WTC11 (cell line): Measurements from ENCODE around the gene ANKRD24. TPM values are rescaled to one million over a fixed set of nuclear protein-coding genes. Genes with fewer than 3 reads are reported as not detected.

Experiments used
- ATAC-seq: fragments of 200-7000 bp; cut with Tn5 transposase; 2 replicates; pipeline ENCODE4 v1.10.0; 2021; ENCODE audit warnings: mild to moderate bottlenecking, moderate library complexity
- CTCF ChIA-PET: fragments of 300-600 bp; sonication (Branson Sonifier 250); formaldehyde crosslinking; loops from one replicate; lab custom pipeline; 2021; ENCODE audit warnings: antibody characterized with exemption; lab: Charles Lee
- POLR2A ChIA-PET: fragments of 350-600 bp; sonication (Branson Sonifier 250); formaldehyde crosslinking; loops from one replicate; lab custom pipeline; 2021; ENCODE audit warnings: antibody characterized with exemption; lab: Charles Lee
- DNase-seq: peaks from one replicate; pipeline ENCODE4 v3.0.0; 2021; ENCODE audit warnings: low spot score
- H3K27ac Mint-ChIP-seq: 2 replicates; pipeline ENCODE4 v1.8.0; 2021; ENCODE audit warnings: mixed read lengths
- H3K27me3 Mint-ChIP-seq: 2 replicates; pipeline ENCODE4 v1.8.0; 2021; ENCODE audit warnings: low read depth, mild to moderate bottlenecking, moderate library complexity, mixed read lengths
- H3K36me3 Mint-ChIP-seq: 2 replicates; pipeline ENCODE4 v1.8.0; 2021; ENCODE audit warnings: mixed read lengths
- H3K4me1 Mint-ChIP-seq: 2 replicates; pipeline ENCODE4 v1.8.0; 2022; ENCODE audit warnings: mixed read lengths
- H3K4me3 Mint-ChIP-seq: 2 replicates; pipeline ENCODE4 v1.8.0; 2021; ENCODE audit warnings: mild to moderate bottlenecking, moderate library complexity, mixed read lengths
- H3K9me3 Mint-ChIP-seq: 2 replicates; pipeline ENCODE4 v1.8.0; 2021; ENCODE audit warnings: mixed read lengths
- CBFB ChIP-seq: sonication (generic); formaldehyde crosslinking; IDR thresholded peaks from 2 replicates; pipeline ENCODE4 v1.8.1; 2022; ENCODE audit warnings: mild to moderate bottlenecking, low read depth, missing genetic modification reagents
- ESRRA ChIP-seq: sonication (generic); formaldehyde crosslinking; IDR thresholded peaks from 2 replicates; pipeline ENCODE4 v1.8.1; 2022; ENCODE audit warnings: mild to moderate bottlenecking, missing genetic modification reagents, borderline replicate concordance
- GRHL2 ChIP-seq: fragments of 250-450 bp; sonication (Bioruptor Pico); IDR thresholded peaks from 2 replicates; pipeline ENCODE4 v1.8.0; 2022; ENCODE audit warnings: mild to moderate bottlenecking, moderate library complexity; ENCODE audit not compliant: insufficient replicate concordance, severe bottlenecking
- JAZF1 ChIP-seq: fragments of 250-450 bp; sonication (Bioruptor Pico); IDR thresholded peaks from 2 replicates; pipeline ENCODE4 v1.9.0; 2021; ENCODE audit warnings: moderate library complexity, mild to moderate bottlenecking, inconsistent platforms
- JUN ChIP-seq: sonication (generic); formaldehyde crosslinking; IDR thresholded peaks from 2 replicates; pipeline ENCODE4 v1.8.0; 2023; ENCODE audit warnings: mild to moderate bottlenecking, missing genetic modification reagents
- KAT7 ChIP-seq: sonication (generic); formaldehyde crosslinking; IDR thresholded peaks from 2 replicates; pipeline ENCODE4 v1.8.1; 2023; ENCODE audit warnings: missing genetic modification reagents, mild to moderate bottlenecking, borderline replicate concordance
- MXD4 ChIP-seq: fragments of 250-450 bp; sonication (Bioruptor Pico); IDR thresholded peaks from 2 replicates; pipeline ENCODE4 v1.8.0; 2021; ENCODE audit warnings: mild to moderate bottlenecking, moderate library complexity, borderline replicate concordance
- NFATC4 ChIP-seq: fragments of 250-450 bp; sonication (Bioruptor Pico); IDR thresholded peaks from 2 replicates; pipeline ENCODE4 v1.9.0; 2021; ENCODE audit warnings: mild to moderate bottlenecking
- NR1H2 ChIP-seq: sonication (generic); formaldehyde crosslinking; IDR thresholded peaks from 2 replicates; pipeline ENCODE4 v1.9.0; 2021; ENCODE audit warnings: mild to moderate bottlenecking, moderate library complexity, missing genetic modification reagents
- NR2C2 ChIP-seq: sonication (generic); formaldehyde crosslinking; IDR thresholded peaks from 2 replicates; pipeline ENCODE4 v1.8.0; 2022; ENCODE audit warnings: mild to moderate bottlenecking, missing genetic modification reagents
- RELA ChIP-seq: sonication (generic); formaldehyde crosslinking; IDR thresholded peaks from 2 replicates; pipeline ENCODE4 v1.8.1; 2022; ENCODE audit warnings: missing genetic modification reagents, mild to moderate bottlenecking, borderline replicate concordance
- ZNF219 ChIP-seq: sonication (generic); formaldehyde crosslinking; IDR thresholded peaks from 2 replicates; pipeline ENCODE4 v1.8.0; 2023; ENCODE audit warnings: missing genetic modification reagents, mild to moderate bottlenecking, borderline replicate concordance
- ZNF232 ChIP-seq: sonication (generic); formaldehyde crosslinking; IDR thresholded peaks from 2 replicates; pipeline ENCODE4 v1.8.0; 2022; ENCODE audit warnings: mild to moderate bottlenecking, missing genetic modification reagents
- ZNF317 ChIP-seq: sonication (generic); formaldehyde crosslinking; IDR thresholded peaks from 2 replicates; pipeline ENCODE4 v1.8.1; 2023; ENCODE audit warnings: low read depth, mild to moderate bottlenecking, moderate library complexity, missing genetic modification reagents, borderline replicate concordance
- total RNA-seq: library from RNA; stranded (reverse); gene quantifications from 3 replicates; pipeline ENCODE4 v1.2.3, GENCODE V29; 2021
- TF ChIP-seq, protein P1 (sequence below): sonication (generic); formaldehyde crosslinking; IDR thresholded peaks from 2 replicates; pipeline ENCODE4 v1.8.0; 2022; ENCODE audit warnings: missing genetic modification reagents
- TF ChIP-seq, protein P2 (sequence below): sonication (generic); formaldehyde crosslinking; IDR thresholded peaks from 2 replicates; pipeline ENCODE4 v1.8.0; 2022; ENCODE audit warnings: mild to moderate bottlenecking, missing genetic modification reagents
- TF ChIP-seq, protein P3 (sequence below): fragments of 250-450 bp; sonication (Bioruptor Pico); conservative IDR thresholded peaks from 2 replicates; pipeline ENCODE4 v1.9.0; 2021; ENCODE audit warnings: mild to moderate bottlenecking
- TF ChIP-seq, protein P4 (sequence below): fragments of 250-450 bp; sonication (Bioruptor Pico); IDR thresholded peaks from 2 replicates; pipeline ENCODE4 v1.9.0; 2021; ENCODE audit warnings: moderate library complexity, mild to moderate bottlenecking, inconsistent platforms, borderline replicate concordance
- TF ChIP-seq, protein P5 (sequence below): sonication (generic); formaldehyde crosslinking; IDR thresholded peaks from 2 replicates; pipeline ENCODE4 v1.8.1; 2022; ENCODE audit warnings: missing genetic modification reagents, borderline replicate concordance
- TF ChIP-seq, protein P6 (sequence below): sonication (generic); formaldehyde crosslinking; IDR thresholded peaks from 2 replicates; pipeline ENCODE4 v1.8.1; 2023; ENCODE audit warnings: mild to moderate bottlenecking, missing genetic modification reagents, moderate library complexity
- TF ChIP-seq, protein P7 (sequence below): sonication (generic); formaldehyde crosslinking; IDR thresholded peaks from 2 replicates; pipeline ENCODE4 v1.8.1; 2022; ENCODE audit warnings: low read depth, mild to moderate bottlenecking, moderate library complexity, missing genetic modification reagents, borderline replicate concordance

The ANKRD24 gene
- total RNA-seq, 1 experiment from 2014 or later = 11.3 TPM

DNA sequence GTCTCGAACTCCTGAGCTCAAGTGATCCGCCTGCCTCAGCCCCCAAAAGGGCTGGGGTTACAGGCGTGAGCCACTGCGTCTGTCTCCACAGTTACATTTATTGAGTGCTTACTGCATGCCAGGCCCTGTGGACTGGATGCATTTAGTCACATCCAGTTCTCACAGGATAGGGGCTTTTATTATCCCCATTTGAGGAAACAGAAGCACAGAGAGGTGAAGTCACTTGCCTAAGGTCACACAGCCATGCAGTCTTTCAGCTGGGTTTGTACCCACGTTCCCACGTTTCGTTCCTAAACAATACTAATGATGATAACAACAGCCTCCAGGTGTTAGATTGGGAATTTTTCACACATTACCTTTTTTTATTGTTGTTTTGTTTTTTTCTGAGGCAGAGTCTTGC lies 37.7 kb downstream of the ANKRD24 start:
- ATAC-seq = no peak
- H3K27me3 Mint-ChIP-seq = no peaks in the 10 kb centered on the region
- H3K4me1 Mint-ChIP-seq = no peaks in the 10 kb centered on the region
- H3K27ac Mint-ChIP-seq = 0 out of 2 replicates have a peak overlapping the region, but pooled peaks have one; percentile 32
- H3K4me3 Mint-ChIP-seq = no peak overlapping the region
- CTCF ChIA-PET = no interaction called here
- peaks cover 9% of the 10 kb centered on the region for H3K36me3 Mint-ChIP-seq
- H3K9me3 Mint-ChIP-seq = peaks cover 8% of the 10 kb centered on the region
- TF ChIP-seq ZNF219 (no peak), NR2C2 (CRISPR knock-in tag) (no peak), GRHL2 (no peak), ZNF232 (CRISPR knock-in tag) (no peak), NFATC4 (CRISPR knock-in tag) (no peak), CBFB (CRISPR knock-in tag) (no peak)
- TF ChIP-seq, protein P1, sequence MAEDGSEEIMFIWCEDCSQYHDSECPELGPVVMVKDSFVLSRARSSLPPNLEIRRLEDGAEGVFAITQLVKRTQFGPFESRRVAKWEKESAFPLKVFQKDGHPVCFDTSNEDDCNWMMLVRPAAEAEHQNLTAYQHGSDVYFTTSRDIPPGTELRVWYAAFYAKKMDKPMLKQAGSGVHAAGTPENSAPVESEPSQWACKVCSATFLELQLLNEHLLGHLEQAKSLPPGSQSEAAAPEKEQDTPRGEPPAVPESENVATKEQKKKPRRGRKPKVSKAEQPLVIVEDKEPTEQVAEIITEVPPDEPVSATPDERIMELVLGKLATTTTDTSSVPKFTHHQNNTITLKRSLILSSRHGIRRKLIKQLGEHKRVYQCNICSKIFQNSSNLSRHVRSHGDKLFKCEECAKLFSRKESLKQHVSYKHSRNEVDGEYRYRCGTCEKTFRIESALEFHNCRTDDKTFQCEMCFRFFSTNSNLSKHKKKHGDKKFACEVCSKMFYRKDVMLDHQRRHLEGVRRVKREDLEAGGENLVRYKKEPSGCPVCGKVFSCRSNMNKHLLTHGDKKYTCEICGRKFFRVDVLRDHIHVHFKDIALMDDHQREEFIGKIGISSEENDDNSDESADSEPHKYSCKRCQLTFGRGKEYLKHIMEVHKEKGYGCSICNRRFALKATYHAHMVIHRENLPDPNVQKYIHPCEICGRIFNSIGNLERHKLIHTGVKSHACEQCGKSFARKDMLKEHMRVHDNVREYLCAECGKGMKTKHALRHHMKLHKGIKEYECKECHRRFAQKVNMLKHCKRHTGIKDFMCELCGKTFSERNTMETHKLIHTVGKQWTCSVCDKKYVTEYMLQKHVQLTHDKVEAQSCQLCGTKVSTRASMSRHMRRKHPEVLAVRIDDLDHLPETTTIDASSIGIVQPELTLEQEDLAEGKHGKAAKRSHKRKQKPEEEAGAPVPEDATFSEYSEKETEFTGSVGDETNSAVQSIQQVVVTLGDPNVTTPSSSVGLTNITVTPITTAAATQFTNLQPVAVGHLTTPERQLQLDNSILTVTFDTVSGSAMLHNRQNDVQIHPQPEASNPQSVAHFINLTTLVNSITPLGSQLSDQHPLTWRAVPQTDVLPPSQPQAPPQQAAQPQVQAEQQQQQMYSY (CRISPR knock-in tag) = no peak
- TF ChIP-seq, protein P2, sequence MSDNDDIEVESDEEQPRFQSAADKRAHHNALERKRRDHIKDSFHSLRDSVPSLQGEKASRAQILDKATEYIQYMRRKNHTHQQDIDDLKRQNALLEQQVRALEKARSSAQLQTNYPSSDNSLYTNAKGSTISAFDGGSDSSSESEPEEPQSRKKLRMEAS (CRISPR knock-in tag) = no peak
- TF ChIP-seq, all 79 proteins: peak for 0
- no peak for DNase-seq
- POLR2A ChIA-PET = no interaction called here

DNA sequence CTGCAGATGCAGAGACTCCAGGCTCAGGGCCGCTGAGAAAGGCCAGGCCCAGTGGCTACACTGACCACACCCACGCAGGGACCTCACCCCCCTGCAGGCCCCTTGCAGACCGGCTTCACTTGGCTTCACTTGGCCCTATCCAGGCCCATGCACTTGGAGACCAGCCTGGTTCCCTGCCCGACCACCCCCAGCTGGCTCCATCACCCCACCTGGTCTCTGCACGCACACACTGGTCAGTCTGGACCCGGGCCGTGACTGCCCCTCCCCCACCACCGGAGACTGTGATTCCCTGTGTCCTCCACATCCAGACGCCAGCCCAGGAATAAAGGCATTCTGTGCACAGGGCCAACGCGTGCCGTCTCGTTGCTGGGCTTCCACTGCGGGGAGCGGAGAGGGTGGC lies 42.0 kb downstream of the ANKRD24 start:
- H3K4me1 Mint-ChIP-seq = no peaks in the 10 kb centered on the region
- H3K27ac Mint-ChIP-seq = no peak overlapping the region
- ChIA-PET CTCF (interaction anchor here (1.4 kb wide), 1 partner anchor 84 kb away, joined by 3 read pairs; no protein-coding TSS in a partner anchor), POLR2A (no interaction called here)
- no peaks in the 10 kb centered on the region for H3K9me3 Mint-ChIP-seq
- TF ChIP-seq ZNF317 = no peak
- TF ChIP-seq, protein P3, sequence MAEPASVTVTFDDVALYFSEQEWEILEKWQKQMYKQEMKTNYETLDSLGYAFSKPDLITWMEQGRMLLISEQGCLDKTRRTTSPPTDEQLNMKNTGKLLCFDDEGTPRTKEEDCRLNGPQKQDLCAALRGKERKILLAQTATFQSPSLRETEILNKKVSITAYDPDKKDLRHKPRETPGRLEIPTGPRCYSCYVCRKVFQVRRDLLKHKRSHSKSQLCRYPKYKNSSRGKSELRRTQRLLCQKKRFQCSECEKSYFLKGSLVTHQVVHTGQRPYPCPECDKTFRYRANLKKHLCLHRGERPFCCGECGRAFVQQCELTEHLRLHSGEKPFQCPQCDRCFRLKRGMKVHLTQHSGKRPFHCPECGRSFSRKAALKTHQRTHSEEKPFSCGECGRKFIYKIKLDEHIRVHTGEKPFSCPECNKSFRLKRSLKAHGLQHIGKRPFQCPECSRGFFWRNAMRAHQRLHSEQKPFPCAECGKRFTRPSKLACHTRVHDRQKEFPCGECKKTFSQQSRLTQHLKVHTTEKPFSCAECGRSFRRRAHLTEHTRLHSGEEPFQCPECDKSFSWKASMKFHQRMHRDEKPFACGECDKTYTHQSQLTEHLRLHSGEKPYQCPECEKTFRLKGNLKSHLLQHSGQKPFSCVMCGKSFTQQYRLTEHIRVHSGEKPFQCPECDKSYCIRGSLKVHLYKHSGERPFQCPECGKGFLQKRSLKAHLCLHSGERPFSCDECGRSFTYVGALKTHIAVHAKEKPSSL (CRISPR knock-in tag) = no peak
- no peak for TF ChIP-seq MXD4
- TF ChIP-seq, protein P4, sequence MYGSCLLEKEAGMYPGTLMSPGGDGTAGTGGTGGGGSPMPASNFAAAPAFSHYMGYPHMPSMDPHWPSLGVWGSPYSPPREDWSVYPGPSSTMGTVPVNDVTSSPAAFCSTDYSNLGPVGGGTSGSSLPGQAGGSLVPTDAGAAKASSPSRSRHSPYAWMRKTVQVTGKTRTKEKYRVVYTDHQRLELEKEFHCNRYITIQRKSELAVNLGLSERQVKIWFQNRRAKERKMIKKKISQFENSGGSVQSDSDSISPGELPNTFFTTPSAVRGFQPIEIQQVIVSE (CRISPR knock-in tag) = no peak
- TF ChIP-seq JAZF1 (CRISPR knock-in tag) = no peak
- TF ChIP-seq, protein P5, sequence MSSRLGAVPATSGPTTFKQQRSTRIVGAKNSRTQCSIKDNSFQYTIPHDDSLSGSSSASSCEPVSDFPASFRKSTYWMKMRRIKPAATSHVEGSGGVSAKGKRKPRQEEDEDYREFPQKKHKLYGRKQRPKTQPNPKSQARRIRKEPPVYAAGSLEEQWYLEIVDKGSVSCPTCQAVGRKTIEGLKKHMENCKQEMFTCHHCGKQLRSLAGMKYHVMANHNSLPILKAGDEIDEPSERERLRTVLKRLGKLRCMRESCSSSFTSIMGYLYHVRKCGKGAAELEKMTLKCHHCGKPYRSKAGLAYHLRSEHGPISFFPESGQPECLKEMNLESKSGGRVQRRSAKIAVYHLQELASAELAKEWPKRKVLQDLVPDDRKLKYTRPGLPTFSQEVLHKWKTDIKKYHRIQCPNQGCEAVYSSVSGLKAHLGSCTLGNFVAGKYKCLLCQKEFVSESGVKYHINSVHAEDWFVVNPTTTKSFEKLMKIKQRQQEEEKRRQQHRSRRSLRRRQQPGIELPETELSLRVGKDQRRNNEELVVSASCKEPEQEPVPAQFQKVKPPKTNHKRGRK (CRISPR knock-in tag) = no peak
- no peak for TF ChIP-seq NR1H2 (CRISPR knock-in tag)
- TF ChIP-seq NFATC4 (CRISPR knock-in tag) = no peak
- TF ChIP-seq, protein P6, sequence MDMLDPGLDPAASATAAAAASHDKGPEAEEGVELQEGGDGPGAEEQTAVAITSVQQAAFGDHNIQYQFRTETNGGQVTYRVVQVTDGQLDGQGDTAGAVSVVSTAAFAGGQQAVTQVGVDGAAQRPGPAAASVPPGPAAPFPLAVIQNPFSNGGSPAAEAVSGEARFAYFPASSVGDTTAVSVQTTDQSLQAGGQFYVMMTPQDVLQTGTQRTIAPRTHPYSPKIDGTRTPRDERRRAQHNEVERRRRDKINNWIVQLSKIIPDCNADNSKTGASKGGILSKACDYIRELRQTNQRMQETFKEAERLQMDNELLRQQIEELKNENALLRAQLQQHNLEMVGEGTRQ (CRISPR knock-in tag) = no peak
- TF ChIP-seq, protein P7, sequence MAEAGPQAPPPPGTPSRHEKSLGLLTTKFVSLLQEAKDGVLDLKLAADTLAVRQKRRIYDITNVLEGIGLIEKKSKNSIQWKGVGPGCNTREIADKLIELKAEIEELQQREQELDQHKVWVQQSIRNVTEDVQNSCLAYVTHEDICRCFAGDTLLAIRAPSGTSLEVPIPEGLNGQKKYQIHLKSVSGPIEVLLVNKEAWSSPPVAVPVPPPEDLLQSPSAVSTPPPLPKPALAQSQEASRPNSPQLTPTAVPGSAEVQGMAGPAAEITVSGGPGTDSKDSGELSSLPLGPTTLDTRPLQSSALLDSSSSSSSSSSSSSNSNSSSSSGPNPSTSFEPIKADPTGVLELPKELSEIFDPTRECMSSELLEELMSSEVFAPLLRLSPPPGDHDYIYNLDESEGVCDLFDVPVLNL (CRISPR knock-in tag) = no peak
- TF ChIP-seq KAT7 (CRISPR knock-in tag) = no peak
- TF ChIP-seq ESRRA (CRISPR knock-in tag) = no peak
- no peak for TF ChIP-seq RELA
- TF ChIP-seq JUN = no peak
- DNase-seq (no peak), ATAC-seq (no peak)
- no peak overlapping the region for H3K4me3 Mint-ChIP-seq
- H3K36me3 Mint-ChIP-seq = peaks cover 2% of the 10 kb centered on the region; the same call in 1 of the 2 replicates
- H3K27me3 Mint-ChIP-seq = no peaks in the 10 kb centered on the region; the same call in 1 of the 2 replicates
